A549 treated with CORT108297 at 1 μM for 4 hours (cell line): ENCODE results near the gene SKAP1. TPM values are rescaled to one million over a fixed set of nuclear protein-coding genes. Genes with fewer than 3 reads are reported as not detected.

ENCODE experiments used
- total RNA-seq: library from RNA; stranded (reverse); fragments of 200-300 nt; extraction: Qiagen RNA extraction; gene quantifications from 5 replicates; pipeline ENCODE4 v1.2.3, GENCODE V29; 2022

The SKAP1 gene
- 0.18 to 0.42 TPM (median 0.37 TPM) in 3 of 5 replicates, not detected in the others for total RNA-seq

DNA sequence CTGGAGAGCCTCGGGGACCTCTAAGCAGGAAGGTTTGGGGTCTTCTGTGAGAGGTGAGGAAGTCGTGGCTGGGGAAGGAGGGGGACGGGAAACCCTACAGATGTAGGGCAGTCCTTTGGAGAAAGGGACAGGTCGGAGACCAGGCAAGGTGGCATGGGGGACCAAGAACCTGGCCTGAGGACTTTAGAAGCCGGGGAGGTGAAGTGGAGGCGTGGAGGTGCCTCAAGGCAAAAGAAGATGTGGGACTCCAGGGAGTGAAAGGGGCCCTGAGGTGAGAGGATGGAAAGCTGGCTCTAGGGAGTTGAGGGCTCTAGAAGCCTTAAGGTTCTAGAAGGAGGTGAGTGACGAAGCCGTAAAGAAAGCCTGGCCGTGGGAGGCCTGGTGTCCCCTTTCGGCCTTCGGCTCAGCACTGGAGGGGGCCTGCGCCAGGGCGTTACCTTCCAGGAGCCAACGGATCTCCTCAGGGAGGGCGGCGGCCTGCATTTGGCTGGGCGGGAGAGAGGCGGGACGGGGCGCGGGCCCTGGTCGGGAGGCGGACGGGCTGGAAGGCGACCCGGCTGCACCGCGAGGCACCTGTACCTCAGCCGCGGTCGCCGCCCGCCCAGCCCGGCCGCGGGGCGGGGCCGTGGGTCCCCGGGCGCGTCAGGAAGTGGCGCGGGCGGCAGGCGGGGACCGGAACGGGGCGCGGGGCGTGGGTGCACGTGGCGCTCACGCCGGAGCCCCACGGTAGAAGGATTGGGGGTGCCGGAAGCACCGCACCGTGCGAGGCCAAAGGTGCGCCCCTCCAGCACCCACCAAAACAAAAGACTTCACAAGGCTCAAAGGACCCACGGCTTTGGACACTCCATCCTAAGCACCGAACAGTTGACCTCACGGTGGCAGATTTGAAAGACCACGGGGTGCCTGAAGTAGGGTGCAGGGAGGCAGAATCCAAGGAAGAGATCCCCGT, at the start of gene SKAP1:
Gene SKAP1, minus strand, starts transcription at position 577 of the 949 bp plus-strand sequence.

DNA sequence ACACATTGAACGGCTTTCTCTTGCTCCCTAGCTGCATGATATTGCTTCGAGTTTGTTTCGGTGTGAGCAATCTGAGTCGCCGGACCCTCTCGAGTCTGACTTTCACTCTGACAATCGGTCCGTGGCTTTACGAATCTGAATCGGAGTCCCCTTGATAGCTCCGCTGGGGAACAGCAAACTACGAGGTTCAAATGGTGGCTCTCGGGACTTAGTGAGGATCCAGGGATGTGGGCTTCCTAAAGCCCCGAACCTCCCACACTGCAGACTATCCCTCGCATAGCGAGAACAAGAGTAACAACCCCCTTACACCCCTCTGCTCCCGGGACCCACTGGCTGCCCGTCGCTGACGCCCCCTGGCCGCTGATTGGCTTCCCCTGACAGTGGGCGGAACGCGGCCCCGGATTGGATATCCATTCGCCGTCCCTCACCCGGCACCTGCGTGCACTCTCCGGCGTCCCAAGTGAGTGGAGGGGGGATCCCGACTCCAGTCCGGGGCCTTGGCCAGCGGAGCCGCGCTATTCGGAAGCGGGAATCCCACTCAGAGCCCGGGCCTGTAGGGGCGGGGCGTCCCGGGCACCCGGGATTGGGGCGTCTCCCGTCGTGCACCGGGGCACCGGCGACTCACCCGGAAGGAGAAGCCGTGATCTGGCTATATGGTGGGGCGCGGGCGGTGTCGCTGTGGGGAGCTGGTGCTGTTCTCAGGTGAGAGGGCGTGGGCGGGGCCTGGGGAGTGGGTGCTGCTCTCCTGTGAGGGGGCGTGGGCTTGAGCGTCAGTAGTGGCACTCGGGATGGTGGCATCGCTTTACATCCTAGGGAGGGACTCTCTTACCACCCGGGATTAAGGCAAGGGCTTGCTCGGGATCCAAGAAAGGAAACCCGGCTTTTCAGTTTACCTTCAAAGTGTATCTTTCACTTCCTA, 322.6 kb downstream of the SKAP1 start, which contains the start of gene SNX11:
Gene SNX11, plus strand, starts transcription at position 630 of the 919 bp plus-strand sequence. CDS start 4,278 bp downstream, outside the sequence.

DNA sequence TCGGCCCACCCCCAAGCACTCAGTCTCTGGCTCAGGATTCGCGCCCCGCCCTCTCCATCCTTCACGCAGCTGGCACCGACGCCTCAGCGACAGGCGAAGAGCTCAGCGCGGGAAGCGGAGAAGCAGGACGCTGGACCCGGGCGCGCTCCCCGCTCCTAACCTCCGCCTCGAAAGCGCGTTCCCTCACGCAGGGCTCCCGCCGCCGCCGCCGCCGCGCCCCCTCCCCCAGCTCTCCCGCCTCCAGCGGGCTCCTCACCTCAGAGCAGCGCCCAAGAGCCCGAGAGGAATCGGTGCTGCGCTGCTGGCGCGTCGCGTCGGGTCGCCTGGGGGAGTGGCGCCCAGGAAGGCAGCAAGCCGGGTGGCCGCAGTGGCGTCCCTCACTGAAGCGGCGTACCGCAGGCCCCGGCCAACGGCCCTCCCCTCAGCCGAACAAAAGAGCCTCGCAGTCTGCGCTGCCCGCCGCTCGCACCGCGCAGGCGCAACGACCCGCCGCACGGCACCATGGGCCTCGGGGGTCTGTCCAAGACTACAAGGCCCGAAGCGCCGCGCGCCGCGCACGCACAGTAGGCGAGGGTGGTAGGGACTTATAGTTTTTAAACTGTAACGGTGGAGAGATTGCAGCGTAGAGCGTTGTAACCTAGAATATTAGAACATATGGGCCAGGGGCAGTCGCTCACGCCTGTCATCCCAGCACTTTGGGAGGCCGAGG, 328.8 kb downstream of the SKAP1 start, which contains the start of gene CBX1:
Gene CBX1, minus strand, starts transcription at position 467 of the 709 bp plus-strand sequence. CDS start 24,474 bp downstream, outside the sequence.

Other genes starting within 250 kb of the SKAP1 start
- gene HOXB1, start 100.8 kb upstream of the SKAP1 start, total RNA-seq = not detected in 5 replicates
- 0.51 to 0.76 TPM (median 0.55 TPM) in 5 replicates for gene HOXB2, start 114.9 kb upstream of the SKAP1 start, total RNA-seq
- gene HOXB4, start 148.1 kb upstream of the SKAP1 start, total RNA-seq = 0.03 to 0.20 TPM (median 0.13 TPM) in 5 replicates
- 4.6 to 6.8 TPM (median 5.7 TPM) in 5 replicates for gene HOXB3, start 160.0 kb upstream of the SKAP1 start, total RNA-seq
- gene HOXB5, start 163.6 kb upstream of the SKAP1 start, total RNA-seq = 1.5 to 2.9 TPM (median 2.6 TPM) in 5 replicates
- gene HOXB6, start 174.8 kb upstream of the SKAP1 start, total RNA-seq = 4.2 to 6.5 TPM (median 6.2 TPM) in 5 replicates
- gene HOXB7, start 180.8 kb upstream of the SKAP1 start, total RNA-seq = 32.6 to 36.9 TPM (median 33.6 TPM) in 5 replicates
- gene HOXB8, start 185.1 kb upstream of the SKAP1 start, total RNA-seq = 6.4 to 9.9 TPM (median 9.2 TPM) in 5 replicates
- 7.5 to 8.7 TPM (median 7.8 TPM) in 5 replicates for gene HOXB9, start 196.1 kb upstream of the SKAP1 start, total RNA-seq